Activated T-cell treated with anti-CD3 and anti-CD28 coated beads for 4 hours (primary cell): ENCODE results near the gene FNDC3B.
"Not testable (repeated sequence)": the region's sequence is repeated elsewhere in the genome, so short reads cannot be mapped to it uniquely, and the experiment has no call there.

Experiments used
- DNase-seq: peaks from one replicate; pipeline ENCODE4 v3.0.0-alpha.2; 2020

Gene FNDC3B

DNA sequence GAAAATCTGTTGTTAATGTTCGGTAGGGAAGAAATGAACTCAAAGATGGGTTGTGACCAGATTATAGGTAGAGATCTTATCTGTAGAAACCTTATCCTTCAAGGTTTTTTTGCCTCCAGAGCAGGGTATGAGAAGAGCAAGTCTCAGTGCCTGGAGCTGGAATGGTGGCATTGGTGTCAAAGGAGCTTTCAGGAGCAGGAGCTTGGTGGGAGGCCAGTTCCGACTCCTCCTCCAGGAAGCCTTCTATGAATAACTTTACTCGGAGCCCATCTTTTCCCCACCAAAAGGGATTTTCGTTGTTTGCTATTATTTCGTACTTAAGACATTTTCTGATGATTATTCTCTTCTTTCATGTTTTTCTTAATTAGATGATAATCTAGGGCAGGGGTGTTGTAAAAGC, 317.0 kb downstream of the FNDC3B start:
- DNase-seq = no peak

DNA sequence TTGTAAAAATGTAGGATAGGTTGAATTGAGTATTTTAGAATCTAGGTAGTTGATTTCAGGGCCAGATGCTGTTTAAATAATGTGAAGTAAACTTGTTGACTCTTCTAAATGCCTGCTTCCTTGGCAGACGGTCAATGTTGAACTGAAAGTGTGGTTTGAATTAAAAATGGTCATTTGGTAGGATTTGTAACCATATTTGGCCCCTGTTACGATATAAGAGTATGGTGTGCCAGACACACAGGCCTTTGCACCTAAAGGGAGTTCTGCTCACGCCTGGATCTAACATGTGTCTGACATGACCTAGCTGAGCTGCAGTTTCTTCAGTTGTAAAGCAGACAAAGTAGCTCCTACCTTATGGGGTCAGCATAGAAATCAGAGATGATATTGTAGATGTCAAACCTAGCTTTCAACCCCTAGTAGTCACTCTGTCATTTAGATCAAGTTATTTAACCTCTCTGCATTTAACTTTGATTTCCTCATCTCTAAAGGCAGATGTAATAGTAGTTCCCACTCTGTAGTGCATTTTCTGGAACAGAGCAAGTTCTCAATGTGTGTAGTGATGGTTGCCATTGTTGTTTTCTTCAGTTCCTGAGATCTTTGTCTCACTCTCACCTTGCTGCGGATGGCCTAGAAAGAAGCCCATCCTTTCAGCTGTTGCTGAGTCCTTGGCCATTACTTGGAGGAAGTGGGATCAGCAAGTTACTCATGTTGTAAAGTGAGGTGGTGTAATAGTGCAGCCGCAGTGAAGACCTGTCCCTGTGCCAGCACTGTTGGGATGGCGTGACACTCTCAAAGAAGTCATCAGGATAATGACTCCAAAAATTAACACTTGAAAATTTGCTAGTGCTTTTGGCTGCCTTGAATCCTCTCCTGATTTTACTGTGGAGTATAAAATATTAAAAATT, 318.7 kb downstream of the FNDC3B start:
- no peak for DNase-seq

DNA sequence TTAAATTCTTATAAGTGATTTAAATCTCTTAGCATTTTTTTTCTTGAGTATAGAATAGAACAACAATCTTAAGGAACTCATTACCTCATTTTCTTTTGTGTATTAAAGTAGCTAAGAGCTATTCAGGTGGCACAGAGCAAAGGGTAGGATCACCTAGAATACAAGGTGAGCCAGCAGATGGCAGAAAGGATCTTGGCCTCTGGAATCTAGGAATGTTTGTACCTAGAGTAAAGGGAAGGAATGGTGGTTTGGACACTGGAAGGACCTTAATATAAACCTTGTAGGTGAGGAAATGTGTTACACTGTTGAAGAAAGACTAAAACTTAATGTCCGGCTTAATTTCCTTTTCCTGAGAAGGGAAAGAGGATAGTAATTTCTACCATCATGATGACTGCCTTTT, 319.9 kb downstream of the FNDC3B start:
- DNase-seq = no peak

DNA sequence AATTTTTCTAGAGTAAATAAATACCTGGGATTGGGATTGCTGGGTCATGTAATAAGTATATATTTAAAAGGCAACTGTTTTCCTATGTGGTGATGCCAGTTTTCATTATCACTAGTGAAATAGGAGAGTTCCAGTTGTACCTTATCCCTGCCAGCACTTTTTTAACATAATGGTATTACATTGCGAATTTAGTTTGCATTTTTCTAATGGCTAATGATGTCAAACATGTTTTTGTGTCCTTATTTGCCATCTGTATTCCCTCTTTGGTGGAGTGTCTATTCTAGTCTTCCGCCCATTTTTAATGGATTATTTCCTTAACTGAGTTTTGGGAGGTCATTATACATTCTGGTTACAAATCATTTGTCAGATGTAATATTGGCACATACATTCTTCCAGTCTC, 320.6 kb downstream of the FNDC3B start:
- DNase-seq = no peak

DNA sequence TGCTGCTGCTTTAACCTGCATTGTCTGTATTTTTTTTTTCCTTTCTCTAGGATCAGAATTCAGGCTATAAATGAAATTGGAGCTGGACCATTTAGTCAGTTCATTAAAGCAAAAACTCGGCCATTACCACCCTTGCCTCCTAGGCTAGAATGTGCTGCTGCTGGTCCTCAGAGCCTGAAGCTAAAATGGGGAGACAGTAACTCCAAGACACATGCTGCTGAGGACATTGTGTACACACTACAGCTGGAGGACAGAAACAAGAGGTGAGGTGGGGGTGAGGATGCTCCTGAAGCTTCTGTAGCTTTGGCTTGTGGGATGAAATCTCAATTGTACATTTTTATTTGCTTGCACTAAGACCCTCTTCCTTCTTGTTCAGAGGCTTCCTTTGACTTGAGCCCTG, 323.2 kb downstream of the FNDC3B start:
- DNase-seq = no peak

DNA sequence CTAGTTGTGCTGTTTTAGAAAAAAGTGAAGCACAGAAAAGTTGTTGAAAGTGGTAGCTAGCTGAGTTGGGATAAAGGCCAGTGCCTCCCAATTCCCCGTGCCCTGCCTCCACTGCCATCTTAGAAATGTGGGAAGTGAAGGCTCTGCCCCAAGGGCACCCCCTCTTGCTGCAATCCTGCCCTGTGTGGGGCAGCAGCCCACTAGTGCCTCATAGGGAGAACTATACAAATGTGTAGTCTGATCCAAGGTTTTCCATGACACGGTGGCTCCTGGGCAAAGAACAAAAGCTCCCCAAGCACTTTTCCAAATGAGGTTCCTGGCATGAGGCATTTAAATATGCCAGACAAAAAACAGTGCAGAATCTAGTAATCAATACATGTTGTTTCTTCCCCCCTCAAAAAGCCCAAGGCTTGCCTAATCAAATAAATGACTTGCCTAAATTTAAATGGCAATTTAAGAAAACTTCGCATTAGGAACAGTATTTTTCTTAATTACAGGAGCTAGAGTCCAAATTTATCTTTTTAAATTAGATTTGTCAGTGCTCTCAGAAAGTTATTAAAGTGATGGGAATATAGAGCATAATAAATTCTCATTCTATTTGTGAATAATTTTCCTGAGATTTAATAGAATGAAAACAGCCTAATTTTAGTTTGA, 325.1 kb downstream of the FNDC3B start:
- DNase-seq = no peak

DNA sequence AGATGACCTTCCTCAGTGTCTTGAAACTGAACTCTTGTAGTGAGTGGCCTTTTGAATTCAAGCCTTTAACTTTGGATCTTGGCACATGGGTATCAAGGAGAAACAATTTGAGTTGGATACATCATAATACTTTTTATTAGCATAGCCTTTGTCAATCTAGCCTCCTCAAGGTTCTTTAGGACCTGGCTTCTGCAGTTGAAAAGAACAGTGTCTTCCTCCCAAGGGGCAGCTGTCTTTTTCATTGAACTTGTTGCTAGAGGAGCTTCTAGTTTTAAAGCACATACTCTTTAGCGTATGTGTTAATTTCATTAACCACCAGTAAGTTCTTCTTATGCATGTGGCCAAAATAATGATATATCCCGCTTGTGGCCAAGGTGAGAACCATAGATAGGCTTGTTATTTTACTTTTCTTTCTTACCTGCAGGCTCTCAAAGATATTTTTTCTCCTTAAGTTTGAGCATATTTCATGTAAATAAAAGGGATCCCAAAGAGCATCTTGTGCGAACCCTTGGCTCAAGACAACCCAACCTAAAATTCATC, 325.7 kb downstream of the FNDC3B start:
- DNase-seq = no peak

DNA sequence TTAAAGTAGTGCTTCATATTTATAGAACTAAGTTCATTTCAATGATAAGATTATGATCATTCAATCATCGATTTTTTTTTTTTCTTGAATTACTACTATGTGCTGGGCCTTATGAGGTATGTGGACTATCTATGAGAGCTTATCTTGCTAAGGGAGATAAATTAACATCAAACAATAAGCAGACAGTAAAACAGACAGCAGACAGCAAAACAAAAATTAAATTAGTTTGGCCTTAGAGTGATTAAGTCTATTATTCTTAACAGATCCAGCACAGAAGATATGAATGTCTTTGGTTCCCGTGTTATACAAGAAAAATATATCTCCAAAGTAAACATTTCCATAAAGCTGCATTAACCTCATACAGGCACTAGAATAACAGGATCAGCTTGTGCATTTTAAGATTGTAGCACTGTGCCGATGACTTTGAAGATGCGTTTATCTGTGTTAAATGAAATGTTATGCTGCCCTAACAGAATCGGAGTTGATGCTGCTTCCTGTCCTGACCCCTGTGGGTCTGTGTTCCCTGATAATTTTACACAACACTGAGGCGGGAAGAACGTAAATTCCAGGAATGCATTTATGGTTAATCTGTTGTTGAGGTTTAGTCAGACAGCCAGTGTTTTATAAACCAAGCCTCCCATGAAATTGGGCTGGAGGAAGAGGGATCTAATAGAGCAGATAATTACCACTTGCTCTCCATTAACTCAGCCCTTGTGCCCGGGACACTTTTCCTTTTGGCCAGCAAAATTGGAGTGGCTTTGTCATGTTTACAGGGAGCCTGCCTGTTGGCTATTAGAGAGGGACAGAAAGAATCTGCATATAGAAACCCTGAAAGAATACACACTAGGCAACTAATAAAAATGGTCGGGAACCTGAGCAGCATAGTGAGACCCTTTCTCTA, 328.1 kb downstream of the FNDC3B start:
- DNase-seq = no peak

DNA sequence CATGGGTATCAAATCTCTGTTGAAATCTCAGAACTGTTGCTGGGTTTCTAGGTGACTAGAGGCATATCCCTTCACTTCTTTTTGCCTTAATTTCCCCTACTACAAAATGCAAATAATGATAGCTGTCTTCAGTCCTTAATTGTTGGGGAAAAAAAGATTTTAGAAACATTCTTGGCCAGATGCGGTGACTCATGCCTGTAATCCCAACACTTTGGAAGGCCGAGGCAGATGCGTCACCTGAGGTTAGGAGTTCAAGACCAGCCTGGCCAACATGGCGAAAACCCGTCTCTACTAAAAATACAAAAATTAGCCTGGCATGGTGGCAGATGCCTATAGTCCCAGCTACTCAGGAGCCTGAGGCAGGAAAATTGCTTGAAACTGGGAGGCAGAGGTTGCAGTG, 329.2 kb downstream of the FNDC3B start:
- DNase-seq = not testable (repeated sequence)

DNA sequence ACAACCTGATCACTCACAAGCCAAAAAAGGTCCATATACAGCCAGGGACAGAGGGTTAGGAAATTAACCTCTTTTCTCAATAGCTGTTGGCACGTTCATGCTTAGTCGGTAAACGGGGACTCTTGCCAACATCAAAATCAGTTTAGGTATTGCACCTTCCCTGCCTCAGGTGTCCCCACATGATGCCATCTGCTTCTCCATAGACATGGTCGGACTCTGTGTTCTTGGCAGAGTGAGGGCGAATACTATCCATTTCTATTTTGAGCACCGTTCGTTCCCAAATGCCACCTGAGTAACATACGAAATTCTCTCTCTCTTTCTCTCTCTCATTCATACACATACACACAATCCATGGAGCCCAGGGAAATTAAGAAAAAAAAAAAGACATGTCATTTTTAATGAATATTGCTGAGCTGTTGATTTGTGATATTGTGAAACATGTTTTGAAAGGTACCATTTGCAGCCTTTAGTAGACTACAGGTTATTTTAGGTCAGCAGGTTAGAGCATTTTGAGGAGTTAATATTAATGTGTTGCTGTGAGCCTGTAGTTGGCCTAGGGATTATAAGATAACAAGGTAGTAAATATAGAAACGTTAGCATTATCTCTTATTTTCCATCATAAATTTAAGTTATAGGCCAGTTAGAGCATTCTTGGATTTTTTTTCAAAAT, 330.3 kb downstream of the FNDC3B start:
- no peak for DNase-seq

DNA sequence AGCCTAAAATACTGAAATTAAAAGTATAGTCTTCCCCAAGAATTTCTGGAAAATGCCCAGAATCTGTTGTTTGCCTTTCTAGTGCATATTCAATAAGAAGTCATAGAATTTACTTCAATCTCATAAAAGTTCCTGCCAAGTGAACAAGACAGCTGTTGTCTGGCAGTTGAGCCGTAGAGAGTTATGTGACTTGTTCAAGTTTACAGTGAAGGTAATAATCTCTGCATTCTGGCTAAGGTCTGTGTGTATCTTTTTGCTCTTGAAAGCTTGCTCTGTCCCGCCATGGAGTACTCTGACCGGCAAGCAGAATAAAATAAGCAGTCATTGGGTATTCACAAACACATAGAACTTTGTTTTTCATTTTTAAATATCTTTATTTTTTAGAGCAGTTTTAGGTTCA, 331.0 kb downstream of the FNDC3B start:
- DNase-seq = no peak

DNA sequence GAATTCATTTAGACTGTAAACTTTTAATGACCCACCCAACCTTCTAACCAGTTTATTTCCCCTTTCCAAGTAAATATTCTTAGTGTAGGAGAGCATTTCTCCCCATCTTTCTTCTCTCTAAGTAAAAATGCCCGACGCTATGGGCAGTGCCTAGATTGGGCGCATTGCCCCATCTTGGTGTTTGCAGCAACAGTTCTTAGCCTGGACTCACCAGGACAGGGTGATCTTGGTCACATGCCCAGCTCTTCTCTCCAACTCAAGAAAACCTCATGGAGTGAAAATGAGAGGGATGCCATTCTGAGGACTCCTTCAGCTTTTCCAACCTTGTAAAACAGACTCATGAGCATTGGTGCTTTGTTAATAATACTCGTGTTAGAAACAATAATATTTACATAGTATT, 332.2 kb downstream of the FNDC3B start:
- DNase-seq = no peak

DNA sequence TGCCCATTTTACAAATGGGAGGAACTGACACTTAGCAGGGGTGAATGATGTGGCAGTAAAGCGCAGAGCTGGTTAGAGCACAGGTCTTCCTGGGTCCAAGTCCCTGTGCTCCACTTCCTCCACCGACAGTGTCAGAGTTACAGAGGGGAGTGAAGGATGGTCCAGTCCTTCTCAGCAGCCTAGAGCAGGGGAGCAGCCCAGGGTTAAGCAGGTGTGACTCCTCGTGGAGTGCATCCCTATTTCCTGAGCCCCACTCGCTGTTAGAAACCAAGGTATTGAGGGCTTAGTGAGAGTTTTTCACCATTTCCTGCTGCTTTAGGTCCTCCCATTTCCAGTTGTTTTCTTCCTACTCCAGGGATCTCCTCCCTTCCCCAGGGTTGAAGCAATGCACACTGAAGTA, 333.5 kb downstream of the FNDC3B start:
- no peak for DNase-seq

DNA sequence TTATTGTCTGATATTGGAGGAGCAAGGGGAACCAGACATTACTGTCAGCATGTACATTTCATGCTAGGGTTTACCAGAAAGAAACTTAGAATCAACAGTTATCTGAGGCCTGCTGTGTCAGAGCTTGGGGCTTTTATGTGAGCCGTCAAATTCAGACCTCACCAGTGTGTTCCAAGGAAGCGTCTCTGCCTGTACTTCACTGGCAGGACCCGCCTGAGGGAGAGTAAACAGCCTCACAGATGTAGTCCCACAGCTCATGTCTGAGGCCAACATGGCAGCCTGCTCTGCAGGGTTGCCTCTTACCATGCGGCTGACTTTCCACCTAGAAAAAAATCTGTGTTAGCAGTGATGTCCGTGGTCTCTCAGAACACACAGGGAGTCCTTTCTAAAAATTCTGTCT, 334.5 kb downstream of the FNDC3B start:
- no peak for DNase-seq

DNA sequence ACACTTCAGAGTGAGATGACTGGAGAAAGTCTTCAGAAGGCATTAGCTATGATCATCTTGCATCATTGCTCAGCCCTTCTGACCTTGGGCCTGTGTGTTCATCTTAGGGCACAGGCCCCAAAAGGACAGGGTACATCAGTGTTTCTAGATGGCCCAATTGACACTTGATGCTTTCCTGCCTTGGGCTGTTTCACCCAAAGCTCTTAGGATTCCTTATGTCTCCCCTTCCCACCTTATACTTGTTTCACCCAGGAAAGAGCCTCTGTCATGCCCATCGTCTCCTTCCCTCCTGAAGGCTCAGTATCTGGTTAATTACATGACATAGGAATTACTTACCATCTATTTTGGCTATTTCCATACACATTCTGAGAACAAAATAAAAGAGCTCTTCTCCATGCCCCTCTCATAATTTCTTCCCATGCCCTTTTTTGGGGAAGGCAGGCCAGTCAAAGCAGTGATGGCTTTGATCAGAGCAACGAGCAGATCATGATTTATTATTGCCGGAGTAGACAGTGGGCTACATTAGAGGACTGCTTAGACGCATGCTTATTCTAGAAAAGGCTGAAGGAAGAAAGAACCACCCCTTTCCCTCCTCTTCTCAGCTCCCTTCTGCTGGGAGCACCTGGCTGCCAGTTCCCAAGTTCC, 335.9 kb downstream of the FNDC3B start:
- DNase-seq = no peak

DNA sequence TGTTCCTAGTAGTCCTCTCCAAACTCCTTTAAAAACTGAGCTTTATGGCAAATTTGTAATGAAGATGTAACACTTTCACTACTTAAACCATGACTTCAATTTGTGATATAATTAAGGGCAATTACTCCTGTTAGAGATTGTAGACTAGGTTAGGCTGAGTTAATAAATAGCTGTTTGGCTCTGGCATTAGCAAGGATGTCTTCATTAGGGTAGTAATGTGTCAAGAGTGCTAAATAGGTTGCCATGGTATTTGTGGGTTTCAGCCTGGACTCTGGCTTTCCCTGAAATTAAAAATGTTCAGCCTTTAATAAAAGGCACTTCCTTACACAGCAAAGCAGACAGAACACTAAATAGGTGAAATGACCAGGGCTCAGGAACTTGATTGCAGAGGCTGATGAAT, 337.0 kb downstream of the FNDC3B start:
- no peak for DNase-seq

DNA sequence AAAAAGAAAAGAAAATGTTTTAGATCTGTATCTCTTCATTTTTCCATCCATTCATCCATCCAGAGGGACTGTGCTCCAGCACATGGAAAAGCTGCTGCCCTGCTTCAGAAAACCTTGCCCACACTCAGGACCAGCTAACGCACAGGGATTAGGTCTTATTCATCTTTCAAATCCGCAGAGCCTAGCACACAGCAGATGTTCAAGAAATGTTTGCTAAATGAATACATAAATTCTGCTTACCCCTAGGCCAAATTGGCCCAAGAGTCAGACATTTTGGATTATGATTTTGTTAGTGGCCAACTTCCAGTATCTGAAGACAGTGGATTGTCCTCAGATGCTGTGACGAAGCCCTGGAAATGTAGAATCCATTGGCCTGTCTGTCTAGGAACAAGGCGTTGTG, 337.5 kb downstream of the FNDC3B start:
- no peak for DNase-seq

DNA sequence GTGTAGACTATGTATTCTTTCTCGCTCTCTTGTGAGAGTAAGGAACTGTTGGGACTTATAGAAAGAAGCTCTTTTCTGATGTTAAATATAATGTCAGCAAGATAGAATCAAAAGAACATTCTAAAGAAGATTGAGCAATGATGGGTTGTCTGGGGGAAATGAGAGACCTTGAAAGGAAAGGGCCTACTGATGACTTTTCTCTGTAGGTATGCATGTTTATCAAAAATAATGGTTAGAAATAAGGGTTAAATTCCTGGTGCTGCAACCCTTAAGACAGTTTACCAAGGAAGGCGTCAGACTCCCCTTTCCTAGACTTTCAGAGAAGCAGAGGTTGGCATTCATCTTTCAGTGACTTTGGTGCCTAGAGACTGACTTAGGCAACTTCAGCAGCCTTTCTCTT, 339.1 kb downstream of the FNDC3B start:
- no peak for DNase-seq

DNA sequence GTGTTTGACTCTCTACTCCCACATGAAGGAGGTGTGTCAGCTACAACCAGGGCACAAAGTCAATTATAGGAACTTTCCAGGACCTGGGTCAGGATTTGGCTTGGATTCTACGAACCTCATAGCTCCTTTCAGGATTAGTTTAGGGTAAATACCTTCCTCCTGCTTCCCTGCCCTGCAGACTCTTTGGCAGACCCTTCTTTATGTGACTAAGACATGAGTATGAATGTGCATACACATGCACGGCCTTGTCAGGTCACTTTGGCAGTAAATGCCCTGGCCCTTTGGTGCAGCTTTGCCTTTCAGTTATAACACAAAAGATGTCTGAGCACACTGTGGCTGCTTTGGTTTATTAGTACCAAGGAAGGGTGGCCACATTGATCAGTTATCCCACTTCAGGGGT, 340.0 kb downstream of the FNDC3B start:
- no peak for DNase-seq

DNA sequence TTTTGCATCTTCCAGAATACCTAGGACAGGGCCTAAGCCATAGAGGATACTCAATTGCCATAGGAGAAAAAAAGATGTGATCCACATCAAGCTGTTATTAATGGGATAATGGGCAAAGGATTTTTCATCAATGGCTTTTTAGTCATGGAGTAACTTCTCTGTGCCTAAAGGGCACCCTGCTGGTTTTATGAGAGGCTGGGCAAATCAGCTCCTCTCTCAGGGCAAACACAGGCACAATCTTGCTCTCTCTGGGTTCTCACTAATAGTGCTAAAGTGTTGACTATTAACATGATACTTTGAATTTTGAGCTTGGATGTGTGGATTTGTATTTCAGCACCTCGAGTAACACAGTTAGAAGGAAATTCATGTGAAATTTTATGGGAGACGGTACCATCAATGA, 341.3 kb downstream of the FNDC3B start:
- no peak for DNase-seq

DNA sequence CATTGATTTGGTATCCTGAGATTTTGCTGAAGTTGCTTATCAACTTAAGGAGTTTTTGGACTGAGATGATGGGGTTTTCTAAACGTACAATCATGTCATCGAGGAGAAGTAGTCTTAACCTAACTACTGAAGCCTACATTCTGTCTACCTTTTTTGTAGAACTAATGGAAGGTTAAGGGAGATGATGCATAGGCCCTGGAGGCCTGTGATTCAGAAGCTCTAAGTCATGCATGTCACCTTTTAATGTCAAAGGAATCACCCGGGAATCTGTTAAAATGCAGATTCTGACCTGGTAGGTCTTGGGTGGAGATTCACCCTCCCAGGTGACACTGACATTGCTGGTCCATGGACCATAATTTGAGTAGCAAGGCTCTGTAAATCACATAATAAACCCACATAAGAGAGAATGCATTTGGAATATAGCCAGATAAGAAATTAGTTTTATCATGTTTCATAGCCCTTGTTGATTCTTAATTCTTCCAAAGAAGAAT, 344.0 kb downstream of the FNDC3B start:
- DNase-seq = no peak

DNA sequence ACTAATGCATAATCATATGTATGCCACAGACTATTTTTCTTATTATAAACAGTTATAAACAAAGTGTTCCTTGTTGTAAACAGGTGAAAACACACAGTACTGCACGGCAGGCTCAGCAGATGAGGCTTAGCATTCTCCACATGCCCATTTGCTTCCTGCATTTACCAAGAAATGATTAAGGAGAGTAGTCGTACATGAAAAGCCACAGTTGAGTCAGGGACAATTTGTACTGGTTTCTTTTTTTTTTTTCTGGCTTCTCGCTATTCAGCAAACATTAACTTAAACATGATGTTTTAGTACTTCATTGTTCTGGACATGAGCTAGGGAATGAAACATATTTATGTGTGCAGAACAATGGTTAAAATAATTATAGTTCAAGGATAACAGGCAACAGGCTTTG, 345.5 kb downstream of the FNDC3B start:
- no peak for DNase-seq
